Activated CD4-positive, CD25-positive, alpha-beta regulatory T cell treated with anti-CD3 and anti-CD28 coated beads, Interleukin-2, amount 50 U/mL, for 16 hours (primary cell): ENCODE data around the gene HPCA.

Experiments used
- DNase-seq: peaks from one replicate; pipeline ENCODE4 v3.0.0-alpha.2; 2020; ENCODE audit warnings: low read depth, low spot score

Gene HPCA

DNA sequence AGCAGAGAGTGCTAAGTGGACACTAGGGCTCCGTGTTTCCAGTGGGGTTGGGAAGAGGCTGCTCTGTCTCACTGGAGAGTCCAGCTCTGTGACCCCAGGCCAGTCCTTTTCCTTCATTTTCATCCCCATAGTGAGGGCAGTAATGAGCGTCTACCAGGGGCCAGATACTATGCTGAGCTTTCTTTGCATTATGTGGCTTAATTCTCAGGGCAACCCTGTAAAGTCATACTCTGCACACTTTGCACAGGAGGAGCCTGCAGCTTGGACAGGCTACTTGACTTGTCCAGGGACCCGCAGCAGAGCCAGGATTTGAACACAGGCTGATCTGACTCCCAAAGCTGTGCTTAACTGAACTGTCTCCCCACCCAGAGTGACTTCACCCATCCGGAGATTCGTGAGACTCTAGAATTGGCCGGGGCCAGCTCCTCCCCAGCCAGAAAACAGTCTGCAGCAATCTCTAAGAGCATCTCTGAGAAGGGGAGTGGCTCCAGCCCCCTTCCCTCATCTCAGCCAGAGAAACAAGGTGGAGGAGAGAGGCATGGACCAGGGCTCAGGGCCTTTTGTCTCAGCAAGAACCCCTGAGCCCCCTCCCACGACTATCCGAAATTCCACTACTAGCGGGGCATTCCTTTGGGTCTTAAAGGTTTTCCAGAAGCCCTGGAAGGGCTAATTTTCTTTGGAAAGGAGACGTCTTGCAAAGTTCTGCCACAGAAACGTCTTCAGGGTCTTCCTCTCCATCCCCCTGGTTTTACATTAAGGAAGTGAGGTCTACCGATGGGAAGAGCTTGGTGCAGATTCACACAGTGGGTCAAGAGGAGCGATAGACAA is 14.7 kb upstream of the HPCA start:
- no peak for DNase-seq

DNA sequence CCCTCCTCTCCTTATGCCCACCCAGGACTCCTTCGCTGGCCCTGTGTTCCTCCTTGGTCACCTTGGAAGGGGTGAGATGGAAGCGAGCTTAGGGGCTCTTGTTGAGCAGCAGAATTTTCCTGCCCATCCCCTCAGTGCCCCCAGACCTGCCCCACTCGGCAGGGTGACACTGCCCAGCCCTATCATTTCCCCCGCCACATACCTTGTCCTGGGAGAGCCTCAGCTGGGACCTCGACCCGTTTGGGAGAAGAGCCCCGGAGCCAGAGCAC is 14.2 kb upstream of the HPCA start:
- no peak for DNase-seq

DNA sequence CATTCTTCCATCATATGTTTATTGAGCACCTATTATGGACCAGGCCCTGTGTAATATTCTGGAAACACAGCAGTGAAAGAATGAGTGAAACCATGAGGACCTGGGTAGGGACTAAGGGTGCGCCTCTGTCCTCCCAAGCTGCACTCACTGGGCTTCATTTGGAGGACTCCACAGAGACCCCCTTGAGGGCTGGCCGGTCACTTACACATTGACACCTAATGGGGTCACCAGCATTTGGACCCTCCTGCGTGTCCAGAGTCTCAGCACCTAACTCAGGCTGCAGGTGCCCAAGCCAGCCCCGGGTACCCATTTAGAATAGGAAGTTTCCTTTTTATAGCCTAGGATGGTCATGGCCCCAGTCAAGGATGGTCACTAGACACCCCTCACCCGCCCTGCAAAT is 12.8 kb upstream of the HPCA start:
- DNase-seq, result no peak

GRCh38 chr1:32874860-32875752 is 11.2 kb upstream of the HPCA start:
- no peak for DNase-seq

- DNase-seq, result no peak
Measured at GRCh38 chr1:32876341-32877210, 9.7 kb upstream of the HPCA start.

GRCh38 chr1:32877211-32878110 is 8.8 kb upstream of the HPCA start:
- no peak for DNase-seq

GRCh38 chr1:32878183-32878582 is 8.1 kb upstream of the HPCA start:
- no peak for DNase-seq

DNA sequence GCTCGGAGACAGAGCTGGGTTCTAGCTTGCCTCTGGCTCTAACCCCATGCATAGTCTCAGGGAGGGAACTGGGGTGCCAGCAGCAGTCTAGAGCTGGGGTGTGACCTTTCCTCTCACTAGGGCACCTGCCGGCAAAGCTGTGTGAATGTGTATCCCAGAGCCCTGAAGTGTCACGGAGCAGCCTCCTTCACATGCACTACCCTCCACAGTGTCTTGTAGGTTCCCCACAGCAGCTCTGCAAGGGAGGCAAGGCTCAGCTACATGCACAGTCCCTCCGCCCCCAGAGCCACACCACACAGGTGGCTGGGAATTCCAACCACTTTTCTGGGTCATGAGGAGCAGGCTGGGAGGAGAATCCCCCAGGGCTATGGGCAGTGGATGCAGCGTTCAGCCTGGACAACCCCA is 7.7 kb upstream of the HPCA start:
- no peak for DNase-seq

GRCh38 chr1:32881291-32881690 is 5.0 kb upstream of the HPCA start:
- DNase-seq, result no peak

DNA sequence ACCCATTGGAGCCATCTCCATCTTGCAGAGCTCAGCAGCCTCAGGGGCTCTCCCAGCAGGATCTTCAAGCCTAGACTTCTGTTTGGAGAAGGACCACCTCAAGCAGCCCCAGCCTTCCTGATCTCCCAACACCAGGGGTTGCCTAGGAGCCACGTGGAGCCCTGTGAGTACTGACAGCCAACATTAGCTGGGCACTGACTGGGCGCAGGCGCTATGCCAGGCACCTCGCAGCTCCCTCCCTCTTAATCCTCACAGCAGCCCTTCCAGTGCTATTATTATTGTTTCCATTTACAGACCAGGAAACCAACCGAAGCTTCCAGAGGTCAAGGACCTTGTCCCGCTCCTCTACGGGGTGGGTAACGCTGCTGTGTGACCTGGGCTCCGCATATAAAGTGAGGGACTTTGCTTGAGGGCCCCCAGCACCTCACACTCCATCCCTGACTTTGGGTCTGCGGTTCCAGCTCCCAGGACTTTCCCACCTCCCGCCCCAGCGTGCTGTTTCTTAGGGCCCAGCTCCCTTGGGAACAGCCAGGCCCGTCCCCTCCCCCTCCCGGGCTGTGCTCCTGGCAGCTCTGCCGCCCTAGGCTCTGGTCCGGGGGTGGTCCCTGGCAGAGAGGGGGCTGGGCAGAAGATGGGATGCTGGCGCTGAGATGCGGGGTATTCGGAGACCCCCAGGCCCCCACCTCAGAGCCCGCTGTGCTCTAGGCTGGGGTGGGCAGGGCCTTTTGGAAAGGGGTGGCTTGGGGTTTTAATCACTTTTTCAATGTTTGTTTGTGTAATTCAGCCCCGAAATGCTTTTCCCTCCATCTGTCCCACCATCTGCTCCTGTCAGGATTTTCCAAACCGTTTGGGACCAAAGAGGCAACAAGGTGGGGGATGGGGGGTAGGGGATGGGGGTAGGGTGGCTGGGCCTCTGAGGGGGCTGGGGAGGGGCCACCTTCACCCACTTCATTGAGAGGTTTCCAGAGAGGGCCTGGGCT is 4.1 kb upstream of the HPCA start:
- DNase-seq, result no peak

GRCh38 chr1:32883338-32884031 is 2.8 kb upstream of the HPCA start:
- no peak for DNase-seq

DNA sequence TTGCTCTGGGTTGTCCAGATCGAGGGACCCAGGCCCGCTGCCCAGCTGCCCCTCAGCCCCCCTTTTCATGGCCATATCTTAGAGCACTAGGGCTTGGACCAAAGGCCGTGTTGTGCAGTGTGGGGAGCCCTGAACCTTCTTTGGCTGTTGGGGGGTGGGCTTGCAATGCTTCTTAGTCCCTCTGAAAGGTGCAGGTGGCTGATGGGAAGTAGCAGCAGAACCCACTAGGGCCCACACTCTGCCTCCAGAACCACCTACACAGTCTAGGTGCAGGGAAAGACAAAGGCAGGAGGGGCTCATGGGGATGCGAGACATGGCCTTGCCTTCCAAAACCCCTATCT is 2.3 kb upstream of the HPCA start:
- no peak for DNase-seq

DNA sequence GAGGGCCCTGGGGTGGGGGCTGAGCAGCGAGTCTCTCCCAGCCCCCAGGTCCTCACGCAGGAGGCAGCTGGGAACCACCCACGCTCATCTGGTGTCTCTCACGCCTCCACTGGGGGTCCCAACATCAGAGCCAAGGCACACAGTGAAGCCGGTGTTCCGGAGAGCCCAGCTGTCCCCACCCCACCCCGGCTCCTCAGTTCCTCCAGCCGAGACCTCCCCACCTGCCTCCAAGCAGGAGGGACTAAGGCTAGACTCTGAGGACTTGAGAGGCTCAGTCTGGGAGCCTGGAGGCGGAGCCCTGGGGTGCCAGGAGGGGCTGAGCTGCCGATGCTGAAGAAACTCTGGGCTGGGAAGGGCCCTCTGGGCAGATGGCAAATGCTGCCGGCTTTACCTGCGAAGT is 1.6 kb upstream of the HPCA start:
- no peak for DNase-seq

DNA sequence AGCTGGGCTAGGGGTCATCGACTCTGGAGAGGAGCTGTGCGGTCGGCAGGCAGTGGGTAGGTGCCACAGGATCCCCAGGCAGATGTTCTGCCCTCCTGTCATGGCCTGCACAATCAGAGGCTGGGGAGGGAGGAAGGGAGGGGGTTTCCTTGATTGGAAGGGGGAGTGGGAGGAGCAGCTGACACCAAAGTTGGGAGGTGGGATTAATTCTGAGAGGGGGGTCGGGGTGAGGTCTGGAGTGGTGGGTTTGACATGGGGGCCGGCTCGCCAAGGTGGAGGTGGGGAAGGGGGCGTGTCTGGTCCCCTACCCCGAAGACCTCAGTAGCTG is 651 bp upstream of the HPCA start:
- DNase-seq, result no peak

DNA sequence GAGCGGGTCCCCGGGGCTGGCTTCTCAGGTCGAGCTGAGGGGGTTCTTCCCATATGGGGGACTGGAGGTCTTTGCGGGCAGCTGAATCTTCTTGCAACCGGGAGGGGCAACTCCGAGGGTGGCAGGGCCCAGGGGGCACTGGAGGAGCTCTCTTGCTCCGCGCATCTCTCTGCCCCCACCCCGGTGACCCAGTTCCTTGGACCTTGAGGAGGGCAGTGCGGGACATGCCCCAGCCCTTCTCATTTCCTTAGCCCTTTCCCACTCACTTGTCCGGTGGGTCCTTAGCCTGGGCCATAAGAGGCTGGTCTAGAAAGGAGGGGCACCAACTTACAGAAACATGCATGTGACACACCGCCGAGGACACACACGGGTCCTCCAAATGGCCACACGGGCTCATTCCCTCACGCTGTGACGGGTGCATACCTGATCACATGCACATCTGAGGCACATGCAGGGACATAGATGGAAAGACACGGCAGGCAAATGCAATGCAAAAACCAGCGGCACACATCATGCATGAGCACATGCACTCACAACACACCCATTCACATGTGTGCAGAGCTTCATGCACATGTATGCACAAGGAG is 630 bp downstream of the HPCA start:
- DNase-seq, result no peak

- DNase-seq, result no peak
Measured at GRCh38 chr1:32887623-32888022, 1.3 kb downstream of the HPCA start.

GRCh38 chr1:32888134-32888533 is 1.8 kb downstream of the HPCA start:
- DNase-seq, result no peak

GRCh38 chr1:32888677-32889420 is 2.6 kb downstream of the HPCA start:
- no peak for DNase-seq
